ENCODE measurements around the gene HOXD12.

Gene HOXD12

GRCh38 chr2:176081837-176082524 is 17.6 kb upstream of the HOXD12 start:
- no peak for DNase-seq

- no peak for DNase-seq
Observed at GRCh38 chr2:176082525-176082823, 17.1 kb upstream of the HOXD12 start.

- DNase-seq, result no peak
Observed at GRCh38 chr2:176082824-176083751, 16.5 kb upstream of the HOXD12 start.

GRCh38 chr2:176083796-176084261 is 15.8 kb upstream of the HOXD12 start, which contains the start of gene EVX2:
Gene EVX2, minus strand, starts transcription at chr2:176083962. Its CDS starts 186 bp downstream, at chr2:176083776.
- DNase-seq, result no peak

- DNase-seq, result no peak
Observed at GRCh38 chr2:176084611-176085119, 14.9 kb upstream of the HOXD12 start.

- no peak for DNase-seq
Observed at GRCh38 chr2:176085120-176085788, 14.3 kb upstream of the HOXD12 start.

GRCh38 chr2:176085861-176086771 is 13.5 kb upstream of the HOXD12 start:
- DNase-seq, result no peak

- DNase-seq, result no peak
Observed at GRCh38 chr2:176087330-176088047, 12.1 kb upstream of the HOXD12 start.

- DNase-seq, result no peak
Observed at GRCh38 chr2:176088048-176088936, 11.3 kb upstream of the HOXD12 start.

GRCh38 chr2:176088937-176089842 is 10.4 kb upstream of the HOXD12 start:
- no peak for DNase-seq

- DNase-seq, result no peak
Observed at GRCh38 chr2:176089843-176090395, 9.7 kb upstream of the HOXD12 start.

GRCh38 chr2:176090862-176091261 is 8.7 kb upstream of the HOXD12 start:
- DNase-seq, result no peak

GRCh38 chr2:176091329-176092258 is 8.0 kb upstream of the HOXD12 start:
- no peak for DNase-seq

- no peak for DNase-seq
Observed at GRCh38 chr2:176092270-176093144, 7.1 kb upstream of the HOXD12 start, which contains the start of gene HOXD13. Gene HOXD13, plus strand, starts transcription at chr2:176092721. Its CDS starts 170 bp downstream, at chr2:176092891.

GRCh38 chr2:176093145-176093897 is 6.3 kb upstream of the HOXD12 start:
- DNase-seq, result no peak

- no peak for DNase-seq
Observed at GRCh38 chr2:176093898-176094249, 5.7 kb upstream of the HOXD12 start.
